HepG2 (cell line): ENCODE results near the gene UNC13D.

ENCODE experiments used
- CBX5 ChIP-seq: sonication (generic); formaldehyde crosslinking; IDR thresholded peaks from 2 replicates; pipeline ENCODE4 v1.4.0; 2020; ENCODE audit warnings: missing genetic modification reagents, borderline replicate concordance
- ELF1 ChIP-seq: sonication (generic); formaldehyde crosslinking; IDR thresholded peaks from 2 replicates; pipeline ENCODE4 v1.4.0; 2020; ENCODE audit warnings: missing genetic modification reagents
- ETV5 ChIP-seq: IDR thresholded peaks from 2 replicates; pipeline ENCODE4 v1.6.1; 2018; ENCODE audit warnings: missing biosample characterization, missing genetic modification reagents, inconsistent platforms, borderline replicate concordance
- HMG20A ChIP-seq: IDR thresholded peaks from 2 replicates; pipeline ENCODE4 v1.6.1; 2016; ENCODE audit warnings: borderline replicate concordance
- HOXD1 ChIP-seq: sonication (generic); formaldehyde crosslinking; IDR thresholded peaks from 2 replicates; pipeline ENCODE4 v1.5.0; 2020; ENCODE audit warnings: missing genetic modification reagents
- KDM5B ChIP-seq: sonication (generic); formaldehyde crosslinking; IDR thresholded peaks from 2 replicates; pipeline ENCODE4 v1.4.0; 2020; ENCODE audit warnings: missing genetic modification reagents, mild to moderate bottlenecking, borderline replicate concordance
- ONECUT2 ChIP-seq: sonication (generic); formaldehyde crosslinking; IDR thresholded peaks from 2 replicates; pipeline ENCODE4 v1.4.0; 2020; ENCODE audit warnings: missing genetic modification reagents
- POLR2A ChIP-seq, 2 experiments: IDR thresholded peaks; 2 replicates each; pipeline ENCODE4 v1.6.1; 2011; ENCODE audit warnings: low read depth in 2 of 2, low read length in 2 of 2, mild to moderate bottlenecking in 1 of 2, moderate library complexity in 1 of 2; ENCODE audit not compliant: insufficient read depth in 1 of 2
- ZBTB8A ChIP-seq: sonication (generic); formaldehyde crosslinking; IDR thresholded peaks from 2 replicates; pipeline ENCODE4 v1.4.0; 2020; ENCODE audit warnings: mild to moderate bottlenecking, low read depth, missing genetic modification reagents, borderline replicate concordance
- ZNF260 ChIP-seq: sonication (generic); formaldehyde crosslinking; IDR thresholded peaks from 2 replicates; pipeline ENCODE4 v1.4.0; 2020; ENCODE audit warnings: missing genetic modification reagents, low read depth, mild to moderate bottlenecking, borderline replicate concordance
- ZNF3 ChIP-seq: IDR thresholded peaks from 2 replicates; pipeline ENCODE4 v1.7.0; 2017; ENCODE audit warnings: inconsistent platforms
- ZNF34 ChIP-seq: sonication (generic); formaldehyde crosslinking; IDR thresholded peaks from 2 replicates; pipeline ENCODE4 v1.4.0; 2020; ENCODE audit warnings: mild to moderate bottlenecking, missing genetic modification reagents, borderline replicate concordance
- ZNF354B ChIP-seq: sonication (generic); formaldehyde crosslinking; IDR thresholded peaks from 2 replicates; pipeline ENCODE4 v1.8.0; 2022; ENCODE audit warnings: mild to moderate bottlenecking, missing genetic modification reagents
- ZNF549 ChIP-seq: sonication (generic); formaldehyde crosslinking; IDR thresholded peaks from 2 replicates; pipeline ENCODE4 v1.5.0; 2020; ENCODE audit warnings: missing genetic modification reagents

GRCh38 chr17:75808905-75809621, 35.1 kb downstream of the UNC13D start:
- TF ChIP-seq ZBTB8A (no peak), HMG20A (CRISPR knock-in tag) (no peak), ZNF34 (no peak), ETV5 (CRISPR knock-in tag) (no peak), KDM5B (CRISPR knock-in tag) (no peak), ZNF260 (CRISPR knock-in tag) (no peak), ZNF354B (no peak), POLR2A (IDR thresholded peaks at IDR 0.05; ENCODE audit: insufficient read depth in 1 of 2, low read depth in 2 of 2, low read length in 2 of 2) (no peak), ZNF3 (CRISPR knock-in tag) (no peak), HOXD1 (no peak), ELF1 (CRISPR knock-in tag) (no peak), ZNF549 (CRISPR knock-in tag) (no peak), CBX5 (CRISPR knock-in tag) (no peak), ONECUT2 (CRISPR knock-in tag) (no peak)
